ENCODE data around the gene HRC.
A peak's percentile ranks its signal among the peaks of the same experiment; 100 is the strongest.
"Not testable (repeated sequence)": the region's sequence is repeated elsewhere in the genome, so short reads cannot be mapped to it uniquely, and the experiment has no call there.

Gene HRC

GRCh38 chr19:49151267-49152118 is 3.7 kb downstream of the HRC start:
- Histone ChIP-seq H3K9ac (ENCODE audit: low read depth, low read length) (peak overlapping the region; percentile 89; the same call in 1 of the 2 replicates), H3K36me3 (ENCODE audit: insufficient read depth, low read length) (no peaks in the 10 kb centered on the region), H3K4me1 (ENCODE audit: insufficient read depth, low read length) (peaks cover 13% of the 10 kb centered on the region; the same call in 1 of the 2 replicates), H3K9me3 (ENCODE audit: control insufficient read depth, insufficient read depth, low read length) (no peaks in the 10 kb centered on the region)

- Histone ChIP-seq H3K36me3 (ENCODE audit: insufficient read depth, low read length) (no peaks in the 10 kb centered on the region), H3K4me1 (ENCODE audit: insufficient read depth, low read length) (peaks cover 9% of the 10 kb centered on the region; the same call in 1 of the 2 replicates), H3K9ac (ENCODE audit: low read depth, low read length) (peak overlapping the region; percentile 89; the same call in 1 of the 2 replicates)
Measured at GRCh38 chr19:49150944-49151243, 4.3 kb downstream of the HRC start.

GRCh38 chr19:49150106-49150943 is 4.9 kb downstream of the HRC start:
- peaks cover 4% of the 10 kb centered on the region; the same call in 1 of the 2 replicates for H3K4me1 ChIP-seq (ENCODE audit: insufficient read depth, low read length)
- no peaks in the 10 kb centered on the region for H3K36me3 ChIP-seq (ENCODE audit: insufficient read depth, low read length)
- H3K9me3 ChIP-seq (ENCODE audit: control insufficient read depth, insufficient read depth, low read length): no peaks in the 10 kb centered on the region
- H3K9ac ChIP-seq (ENCODE audit: low read depth, low read length): peak overlapping the region; percentile 89

More at GRCh38 chr19:49150944-49151243, 4.3 kb downstream of the HRC start:
- no peaks in the 10 kb centered on the region for H3K9me3 ChIP-seq (ENCODE audit: control insufficient read depth, insufficient read depth, low read length)

GRCh38 chr19:49149652-49150105 is 5.5 kb downstream of the HRC start:
- Histone ChIP-seq H3K4me1 (ENCODE audit: insufficient read depth, low read length) (peaks cover 4% of the 10 kb centered on the region; the same call in 1 of the 2 replicates), H3K36me3 (ENCODE audit: insufficient read depth, low read length) (no peaks in the 10 kb centered on the region), H3K9ac (ENCODE audit: low read depth, low read length) (peak overlapping the region; percentile 89), H3K9me3 (ENCODE audit: control insufficient read depth, insufficient read depth, low read length) (no peaks in the 10 kb centered on the region)

- Histone ChIP-seq H3K4me1 (ENCODE audit: insufficient read depth, low read length) (0 out of 2 replicates have a peak, but pooled peaks cover 4% of the 10 kb centered on the region), H3K9ac (ENCODE audit: low read depth, low read length) (peak overlapping the region; percentile 89), H3K9me3 (ENCODE audit: control insufficient read depth, insufficient read depth, low read length) (no peaks in the 10 kb centered on the region), H3K36me3 (ENCODE audit: insufficient read depth, low read length) (no peaks in the 10 kb centered on the region)
Measured at GRCh38 chr19:49148784-49149651, 6.2 kb downstream of the HRC start.

- Histone ChIP-seq H3K9me3 (ENCODE audit: control insufficient read depth, insufficient read depth, low read length) (no peaks in the 10 kb centered on the region), H3K9ac (ENCODE audit: low read depth, low read length) (peak overlapping the region; percentile 50), H3K36me3 (ENCODE audit: insufficient read depth, low read length) (no peaks in the 10 kb centered on the region)
Measured at GRCh38 chr19:49148044-49148682, 7.0 kb downstream of the HRC start.

GRCh38 chr19:49146408-49146770 is 8.8 kb downstream of the HRC start:
- not testable (repeated sequence) for H3K9me3 ChIP-seq (ENCODE audit: control insufficient read depth, insufficient read depth, low read length); H3K36me3 ChIP-seq (ENCODE audit: insufficient read depth, low read length); H3K4me1 ChIP-seq (ENCODE audit: insufficient read depth, low read length)
- peak overlapping the region; percentile 43 for H3K9ac ChIP-seq (ENCODE audit: low read depth, low read length)

More at GRCh38 chr19:49148044-49148682, 7.0 kb downstream of the HRC start:
- 0 out of 2 replicates have a peak, but pooled peaks cover 4% of the 10 kb centered on the region for H3K4me1 ChIP-seq (ENCODE audit: insufficient read depth, low read length)

- Histone ChIP-seq H3K9ac (ENCODE audit: low read depth, low read length) (peak overlapping the region; percentile 43), H3K36me3 (ENCODE audit: insufficient read depth, low read length) (no peaks in the 10 kb centered on the region), H3K9me3 (ENCODE audit: control insufficient read depth, insufficient read depth, low read length) (no peaks in the 10 kb centered on the region), H3K4me1 (ENCODE audit: insufficient read depth, low read length) (0 out of 2 replicates have a peak, but pooled peaks cover 4% of the 10 kb centered on the region)
Measured at GRCh38 chr19:49145573-49146407, 9.4 kb downstream of the HRC start.

- no peaks in the 10 kb centered on the region for H3K9me3 ChIP-seq (ENCODE audit: control insufficient read depth, insufficient read depth, low read length)
- H3K9ac ChIP-seq (ENCODE audit: low read depth, low read length): peak overlapping the region; percentile 53; the same call in 1 of the 2 replicates
- H3K36me3 ChIP-seq (ENCODE audit: insufficient read depth, low read length): no peaks in the 10 kb centered on the region
- H3K4me1 ChIP-seq (ENCODE audit: insufficient read depth, low read length): peaks cover 9% of the 10 kb centered on the region; the same call in 1 of the 2 replicates
Measured at GRCh38 chr19:49142866-49143335, 12.3 kb downstream of the HRC start.

GRCh38 chr19:49141352-49141751 is 13.8 kb downstream of the HRC start:
- H3K36me3 ChIP-seq (ENCODE audit: insufficient read depth, low read length): no peaks in the 10 kb centered on the region; the same call in none of the 2 replicates
- no peak overlapping the region for H3K9ac ChIP-seq (ENCODE audit: low read depth, low read length)
- H3K9me3 ChIP-seq (ENCODE audit: control insufficient read depth, insufficient read depth, low read length): no peaks in the 10 kb centered on the region
- peaks cover 4% of the 10 kb centered on the region; the same call in 1 of the 2 replicates for H3K4me1 ChIP-seq (ENCODE audit: insufficient read depth, low read length)

- Histone ChIP-seq H3K9me3 (ENCODE audit: control insufficient read depth, insufficient read depth, low read length) (no peaks in the 10 kb centered on the region), H3K9ac (ENCODE audit: low read depth, low read length) (no peak overlapping the region), H3K4me1 (ENCODE audit: insufficient read depth, low read length) (peaks cover 5% of the 10 kb centered on the region; the same call in 1 of the 2 replicates), H3K36me3 (ENCODE audit: insufficient read depth, low read length) (no peaks in the 10 kb centered on the region; the same call in none of the 2 replicates)
Measured at GRCh38 chr19:49140951-49141350, 14.2 kb downstream of the HRC start.

- no peaks in the 10 kb centered on the region; the same call in none of the 2 replicates for H3K36me3 ChIP-seq (ENCODE audit: insufficient read depth, low read length)
- no peaks in the 10 kb centered on the region for H3K9me3 ChIP-seq (ENCODE audit: control insufficient read depth, insufficient read depth, low read length)
- no peak overlapping the region for H3K9ac ChIP-seq (ENCODE audit: low read depth, low read length)
- H3K4me1 ChIP-seq (ENCODE audit: insufficient read depth, low read length): peaks cover 16% of the 10 kb centered on the region
Measured at GRCh38 chr19:49136771-49137171, 18.4 kb downstream of the HRC start.
